OCI-LY3 (cell line): ENCODE results near the gene CHCHD5.

Source experiments
- CTCF ChIP-seq: fragments of 200-600, 300-600 bp; sonication (generic); IDR thresholded peaks from 2 replicates; pipeline ENCODE4 v1.5.1; 2014; ENCODE audit warnings: antibody characterized with exemption, low read length, low read depth
- EZH2phosphoT487 ChIP-seq: fragments of 200-600 bp; shearing (Covaris generic); IDR thresholded peaks from 2 replicates; pipeline ENCODE4 v1.6.1; 2018; ENCODE audit warnings: antibody characterized with exemption, mixed run types, low read depth

DNA sequence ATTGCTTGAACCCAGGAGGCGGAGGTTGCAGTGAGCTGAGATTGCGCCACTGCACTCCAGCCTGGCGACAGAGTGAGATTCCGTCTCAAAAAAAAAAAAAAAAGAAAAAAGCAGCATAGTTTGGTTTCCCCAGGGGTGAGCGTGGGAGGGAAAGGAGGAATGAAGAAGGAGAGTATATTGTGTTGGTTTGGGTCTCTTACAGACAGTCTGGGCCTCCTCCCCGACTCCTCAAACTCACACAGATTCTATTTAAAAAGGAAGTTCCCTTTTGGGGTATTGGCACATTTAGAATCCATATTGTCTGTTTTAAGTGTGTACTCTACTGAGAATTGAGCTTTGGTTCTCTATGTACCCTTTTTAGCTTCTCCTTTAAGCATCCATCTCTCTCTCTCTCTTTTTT is 34.0 kb downstream of the CHCHD5 start:
- TF ChIP-seq CTCF = no peak
- no peak for TF ChIP-seq EZH2phosphoT487
